Measurements from ENCODE around the gene MEGF6. TPM values are rescaled to one million over a fixed set of nuclear protein-coding genes. Genes with fewer than 3 reads are reported as not detected.

Gene MEGF6
- total and polyA plus RNA-seq, 9 of the 15 experiments (the other 6 are each of a cell fraction or from before 2014, with no cell fraction given): 0.03 to 1.7 (median 0.24) TPM; not detected in 3

- TF ChIP-seq ZBTB40 (IDR thresholded peaks at IDR 0.05) (no peak), ZBTB40 (CRISPR knock-in tag; IDR thresholded peaks at IDR 0.05) (no peak), FOSL1 (tag; conservative IDR thresholded peaks at IDR 0.05) (no peak), ZNF232 (CRISPR knock-in tag; IDR thresholded peaks at IDR 0.05) (no peak), NCOA2 (IDR thresholded peaks at IDR 0.05; ENCODE audit: partially characterized antibody in 2 of 2) (no peak), SMARCB1 (IDR thresholded peaks at IDR 0.05; ENCODE audit: insufficient read length, low read depth) (no peak), ZSCAN29 (IDR thresholded peaks at IDR 0.05) (no peak)
Observed at GRCh38 chr1:3440300-3440681, 171.0 kb downstream of the MEGF6 start (continued).

MicroRNAs within 50 kb of the gene (microRNA counts, 767-probe panel; counts per million panel counts)
- 1,779 counts per million, percentile 46 among the panel's probes with 10 or more counts for microRNA hsa-miR-551a

Small RNA genes lying within 50 kb of the gene (microRNA-seq; reads per million reads assigned to microRNA genes)
- 3.6 reads per million, percentile 39 among the genes with 10 or more reads in this experiment for gene MIR551A (ENCODE audit: borderline microRNAs expressed)

Small RNA genes lying within 50 kb of the gene (small RNA-seq; reads per million reads assigned to genes)
- gene MIR551A: 1.5 reads per million, percentile 75 among the genes with 10 or more reads in this experiment

Other genes with a start within 250 kb of the MEGF6 start
Only the 7 nearest of the 9 such genes appear.
- 0.45 and 0.94 TPM in 2 replicates for gene ARHGEF16, start 156.8 kb downstream of the MEGF6 start, total RNA-seq (2014; rRNA removed)
- gene ARHGEF16, start 156.8 kb downstream of the MEGF6 start, total RNA-seq (2014; rRNA removed; fragmentation: Illumina TruSeq; extraction: Trizol): 0.06 and 0.15 TPM in 2 replicates
- gene ARHGEF16, start 156.8 kb downstream of the MEGF6 start, total RNA-seq (2015; rRNA removed; fragmentation: Illumina TruSeq; extraction: Trizol): 0.11 and 0.25 TPM in 2 replicates
- gene ARHGEF16, start 156.8 kb downstream of the MEGF6 start, total RNA-seq (2021): 0.98 and 1.2 TPM in 2 replicates
- 0.78 and 0.93 TPM in 2 replicates for gene ARHGEF16, start 156.8 kb downstream of the MEGF6 start, polyA plus RNA-seq (2011; rRNA removed)
- gene ARHGEF16, start 156.8 kb downstream of the MEGF6 start, polyA plus RNA-seq (2014; fragmentation: Illumina TruSeq; extraction: Trizol): 0.49 and 0.66 TPM in 2 replicates
- gene ARHGEF16, start 156.8 kb downstream of the MEGF6 start, polyA plus RNA-seq (2014; fragmentation: Nextera tagmentation; extraction: Ambion mirVana): not detected
- 0.78 and 1.2 TPM in 2 replicates for gene ARHGEF16, start 156.8 kb downstream of the MEGF6 start, polyA plus RNA-seq (2014; rRNA removed)
- 4.6 and 5.1 TPM in 2 replicates for gene TPRG1L, start 13.5 kb upstream of the MEGF6 start, total RNA-seq (2014; rRNA removed)
- 5.0 and 5.2 TPM in 2 replicates for gene TPRG1L, start 13.5 kb upstream of the MEGF6 start, total RNA-seq (2014; rRNA removed; fragmentation: Illumina TruSeq; extraction: Trizol)
- gene TPRG1L, start 13.5 kb upstream of the MEGF6 start, total RNA-seq (2015; rRNA removed; fragmentation: Illumina TruSeq; extraction: Trizol): 5.7 and 6.2 TPM in 2 replicates
- gene TPRG1L, start 13.5 kb upstream of the MEGF6 start, total RNA-seq (2021): 8.4 and 8.9 TPM in 2 replicates
- gene TPRG1L, start 13.5 kb upstream of the MEGF6 start, polyA plus RNA-seq (2011; rRNA removed): 9.9 and 11.0 TPM in 2 replicates
- gene TPRG1L, start 13.5 kb upstream of the MEGF6 start, polyA plus RNA-seq (2014; fragmentation: Illumina TruSeq; extraction: Trizol): 9.7 and 10.0 TPM in 2 replicates
- 1 to 10 TPM; 1.6 to 1.9 TPM for gene TPRG1L, start 13.5 kb upstream of the MEGF6 start, polyA plus RNA-seq (2014; fragmentation: Nextera tagmentation; extraction: Ambion mirVana)
- 6.8 and 7.1 TPM in 2 replicates for gene TPRG1L, start 13.5 kb upstream of the MEGF6 start, polyA plus RNA-seq (2014; rRNA removed)
- 30.1 and 39.3 TPM in 2 replicates for gene WRAP73, start 38.6 kb upstream of the MEGF6 start, total RNA-seq (2014; rRNA removed)
- gene WRAP73, start 38.6 kb upstream of the MEGF6 start, total RNA-seq (2014; rRNA removed; fragmentation: Illumina TruSeq; extraction: Trizol): 11.0 and 14.7 TPM in 2 replicates
- 21.3 and 22.1 TPM in 2 replicates for gene WRAP73, start 38.6 kb upstream of the MEGF6 start, total RNA-seq (2015; rRNA removed; fragmentation: Illumina TruSeq; extraction: Trizol)
- 30.9 and 34.7 TPM in 2 replicates for gene WRAP73, start 38.6 kb upstream of the MEGF6 start, total RNA-seq (2021)
- 47.1 and 54.8 TPM in 2 replicates for gene WRAP73, start 38.6 kb upstream of the MEGF6 start, polyA plus RNA-seq (2011; rRNA removed)
- 32.5 and 40.4 TPM in 2 replicates for gene WRAP73, start 38.6 kb upstream of the MEGF6 start, polyA plus RNA-seq (2014; fragmentation: Illumina TruSeq; extraction: Trizol)
- 1 to 10 TPM; 4.3 to 4.7 TPM for gene WRAP73, start 38.6 kb upstream of the MEGF6 start, polyA plus RNA-seq (2014; fragmentation: Nextera tagmentation; extraction: Ambion mirVana)
- 51.8 and 55.9 TPM in 2 replicates for gene WRAP73, start 38.6 kb upstream of the MEGF6 start, polyA plus RNA-seq (2014; rRNA removed)
- 0.49 and 0.50 TPM in 2 replicates for gene TP73, start 41.0 kb upstream of the MEGF6 start, total RNA-seq (2014; rRNA removed)
- gene TP73, start 41.0 kb upstream of the MEGF6 start, total RNA-seq (2014; rRNA removed; fragmentation: Illumina TruSeq; extraction: Trizol): 0.07 and 0.10 TPM in 2 replicates
- 0.40 and 0.41 TPM in 2 replicates for gene TP73, start 41.0 kb upstream of the MEGF6 start, total RNA-seq (2015; rRNA removed; fragmentation: Illumina TruSeq; extraction: Trizol)
- 1.3 and 1.6 TPM in 2 replicates for gene TP73, start 41.0 kb upstream of the MEGF6 start, total RNA-seq (2021)
- 0.72 and 1.1 TPM in 2 replicates for gene TP73, start 41.0 kb upstream of the MEGF6 start, polyA plus RNA-seq (2011; rRNA removed)
- gene TP73, start 41.0 kb upstream of the MEGF6 start, polyA plus RNA-seq (2014; fragmentation: Illumina TruSeq; extraction: Trizol): 0.12 and 0.73 TPM in 2 replicates
- not detected for gene TP73, start 41.0 kb upstream of the MEGF6 start, polyA plus RNA-seq (2014; fragmentation: Nextera tagmentation; extraction: Ambion mirVana)
- gene TP73, start 41.0 kb upstream of the MEGF6 start, polyA plus RNA-seq (2014; rRNA removed): 0.38 and 1.1 TPM in 2 replicates
- gene CCDC27, start 140.9 kb upstream of the MEGF6 start, total RNA-seq (2014; rRNA removed): not detected in 2 replicates
- 0.04 TPM in 1 of 2 replicates, not detected in the other for gene CCDC27, start 140.9 kb upstream of the MEGF6 start, total RNA-seq (2014; rRNA removed; fragmentation: Illumina TruSeq; extraction: Trizol)
- gene CCDC27, start 140.9 kb upstream of the MEGF6 start, total RNA-seq (2015; rRNA removed; fragmentation: Illumina TruSeq; extraction: Trizol): not detected in 2 replicates
- not detected in 2 replicates for gene CCDC27, start 140.9 kb upstream of the MEGF6 start, total RNA-seq (2021)
- not detected in 2 replicates for gene CCDC27, start 140.9 kb upstream of the MEGF6 start, polyA plus RNA-seq (2011; rRNA removed)
- not detected in 2 replicates for gene CCDC27, start 140.9 kb upstream of the MEGF6 start, polyA plus RNA-seq (2014; fragmentation: Illumina TruSeq; extraction: Trizol)
- under 1 TPM in 1 of 2 experiments, not detected in 1; 0.01 TPM for gene CCDC27, start 140.9 kb upstream of the MEGF6 start, polyA plus RNA-seq (2014; fragmentation: Nextera tagmentation; extraction: Ambion mirVana)
- not detected in 2 replicates for gene CCDC27, start 140.9 kb upstream of the MEGF6 start, polyA plus RNA-seq (2014; rRNA removed)
- gene SMIM1, start 161.2 kb upstream of the MEGF6 start, total RNA-seq (2014; rRNA removed): 85.6 and 123 TPM in 2 replicates
- 1.8 and 2.3 TPM in 2 replicates for gene SMIM1, start 161.2 kb upstream of the MEGF6 start, total RNA-seq (2014; rRNA removed; fragmentation: Illumina TruSeq; extraction: Trizol)
- gene SMIM1, start 161.2 kb upstream of the MEGF6 start, total RNA-seq (2015; rRNA removed; fragmentation: Illumina TruSeq; extraction: Trizol): 31.5 and 44.3 TPM in 2 replicates
- gene SMIM1, start 161.2 kb upstream of the MEGF6 start, total RNA-seq (2021): 125 and 150 TPM in 2 replicates
- gene SMIM1, start 161.2 kb upstream of the MEGF6 start, polyA plus RNA-seq (2011; rRNA removed): 9.2 and 18.1 TPM in 2 replicates
- gene SMIM1, start 161.2 kb upstream of the MEGF6 start, polyA plus RNA-seq (2014; fragmentation: Illumina TruSeq; extraction: Trizol): 5.0 and 24.5 TPM in 2 replicates
- 10 to 100 TPM; 11.1 to 24.3 TPM for gene SMIM1, start 161.2 kb upstream of the MEGF6 start, polyA plus RNA-seq (2014; fragmentation: Nextera tagmentation; extraction: Ambion mirVana)
- 60.6 and 93.3 TPM in 2 replicates for gene SMIM1, start 161.2 kb upstream of the MEGF6 start, polyA plus RNA-seq (2014; rRNA removed)
- 44.3 and 45.5 TPM in 2 replicates for gene LRRC47, start 185.0 kb upstream of the MEGF6 start, total RNA-seq (2014; rRNA removed)
- gene LRRC47, start 185.0 kb upstream of the MEGF6 start, total RNA-seq (2014; rRNA removed; fragmentation: Illumina TruSeq; extraction: Trizol): 40.8 and 43.7 TPM in 2 replicates
- gene LRRC47, start 185.0 kb upstream of the MEGF6 start, total RNA-seq (2015; rRNA removed; fragmentation: Illumina TruSeq; extraction: Trizol): 33.5 and 35.1 TPM in 2 replicates
- gene LRRC47, start 185.0 kb upstream of the MEGF6 start, total RNA-seq (2021): 68.0 and 68.5 TPM in 2 replicates
- 34.2 and 45.2 TPM in 2 replicates for gene LRRC47, start 185.0 kb upstream of the MEGF6 start, polyA plus RNA-seq (2011; rRNA removed)
- gene LRRC47, start 185.0 kb upstream of the MEGF6 start, polyA plus RNA-seq (2014; fragmentation: Illumina TruSeq; extraction: Trizol): 36.6 and 48.7 TPM in 2 replicates
- 1 to 10 TPM; 4.6 to 5.3 TPM for gene LRRC47, start 185.0 kb upstream of the MEGF6 start, polyA plus RNA-seq (2014; fragmentation: Nextera tagmentation; extraction: Ambion mirVana)
- gene LRRC47, start 185.0 kb upstream of the MEGF6 start, polyA plus RNA-seq (2014; rRNA removed): 30.6 and 35.9 TPM in 2 replicates

All from K562 (cell line).